Psoas muscle (tissue), 8 donors: ENCODE measurements around the gene SYMPK. TPM values are rescaled to one million over a fixed set of nuclear protein-coding genes. Genes with fewer than 3 reads are reported as not detected.

Experiments used
- ATAC-seq, 4 donors: fragments of 200-7000 bp; cut with Tn5 transposase; one replicate each; pipeline ENCODE4 v1.9.1; 2020; ENCODE audit warnings: moderate library complexity in 3 of 4, mild to moderate bottlenecking in 2 of 4
- DNase-seq, 2 donors: peaks; one replicate each; pipeline ENCODE4 v3.0.0-alpha.2; 2020
- H3K27ac ChIP-seq: fragments of 200-600 bp; one replicate; pipeline ENCODE4 v1.8.0; 2022
- H3K27me3 ChIP-seq, 3 donors: fragments of 200-600 bp in 1 of 3; one replicate each; pipeline versions ENCODE4 v1.6.1 to v1.8.0; 2013 to 2022; ENCODE audit warnings: low read length in 2 of 3, mild to moderate bottlenecking in 2 of 3, moderate library complexity in 1 of 3; ENCODE audit not compliant: insufficient read depth in 3 of 3
- H3K36me3 ChIP-seq, 2 donors: fragments of 200-600 bp in 1 of 2; one replicate each; pipeline versions ENCODE4 v1.6.1 to v1.8.0; 2013 to 2022; ENCODE audit warnings: low read depth in 1 of 2, mild to moderate bottlenecking in 1 of 2, moderate library complexity in 1 of 2; ENCODE audit not compliant: insufficient read depth in 1 of 2
- H3K4me1 ChIP-seq: fragments of 200-600 bp; one replicate; pipeline ENCODE4 v1.8.0; 2022
- H3K4me3 ChIP-seq: fragments of 200-600 bp; one replicate; pipeline ENCODE4 v1.8.0; 2022; ENCODE audit warnings: mild to moderate bottlenecking
- H3K9me3 ChIP-seq: fragments of 200-600 bp; one replicate; pipeline ENCODE4 v1.8.0; 2022
- CTCF ChIP-seq: fragments of 200-600 bp; IDR thresholded peaks from one replicate; pipeline ENCODE4 v1.8.0; 2022; ENCODE audit warnings: antibody characterized with exemption
- WGBS, 3 donors: extraction: QIAGEN DNeasy Blood & Tissue Kit; methylation state at CpG; one replicate each; pipeline versions ENCODE4 v1.1.6 to v1.1.7; 2013; 5-methylcytosine and 5-hydroxymethylcytosine counted together
- intact Hi-C, 2 donors: fragments of 100-400 bp; cut with DNase I; formaldehyde crosslinking; loops; one replicate each; pipeline versions ENCODE4 v1.11.0 to v1.14.2; 2022
- polyA plus RNA-seq, 3 donors: library from polyadenylated mRNA; stranded (reverse); fragments of 200-250 nt; gene quantifications; one replicate each; pipeline ENCODE4 v1.2.3, GENCODE V29; 2013
- total RNA-seq, 4 donors: library from RNA; stranded (reverse); fragmentation: NEBNext Ultra II Directional in 2 of 4; extraction: Animal tissue kit (Norgen Biotek cat#: 25700) in 2 of 4; gene quantifications; one replicate each; pipeline versions ENCODE4 v1.2.1 to v1.2.4, GENCODE V29; 2021 to 2023
- donor health status: healthy with polysubstance abuse.
- donor health status: DM: no; HTN: no; CAD: no; lungs with moderate emphysema.
- donor health status: Bipolar disorder and iron deficiency.
- donor health status: healthy.
- donor health status: DM: yes; HTN: yes; CAD: no.
- donor health status: DM: no; HTN: no; CAD: no.
- donor health status: DM: no; HTN: no; CAD: no.
- donor health status: DM: yes; HTN: yes; CAD: no.

SYMPK gene
- total and polyA plus RNA-seq, 7 donors, result 27.6 to 80.3 (median 47.6) TPM

DNA sequence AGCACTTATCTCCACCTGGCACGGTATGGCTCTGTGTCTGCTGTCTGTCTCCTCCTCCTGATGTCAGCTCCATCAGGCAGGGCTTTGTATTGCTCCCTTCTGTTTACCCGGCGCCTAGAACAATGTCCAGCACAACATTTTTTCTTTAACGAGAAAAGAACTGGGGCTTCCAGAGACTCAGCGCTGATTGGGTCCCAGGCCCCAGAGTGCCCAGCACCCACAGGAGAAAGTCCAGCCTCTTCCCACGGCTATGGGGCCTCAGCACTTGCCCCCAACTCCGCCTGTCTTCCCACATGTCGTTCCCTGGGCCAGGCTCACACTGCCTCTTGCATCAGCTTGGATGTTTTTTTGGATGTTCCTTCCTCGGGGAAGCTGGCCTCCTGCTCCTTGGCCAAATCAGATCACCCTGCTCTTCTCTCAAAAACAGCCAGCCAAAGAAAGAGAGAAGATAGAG, 32.6 kb upstream of the SYMPK start:
- intact Hi-C loops, result no loop called here
- Histone ChIP-seq H3K36me3 (peaks cover 2 to 62% of the 10 kb centered on the region in 2 donors), H3K4me3 (no peak overlapping the region), H3K9me3 (no peaks in the 10 kb centered on the region), H3K27ac (no peak overlapping the region), H3K27me3 (no peaks in the 10 kb centered on the region), H3K4me1 (peaks cover 3% of the 10 kb centered on the region)
- 81 to 83% (median 82%) methylated on average over 9 of the region's 9 CpGs for WGBS, 3 donors
- no peak for DNase-seq
- peak in 1 of 4 donors; percentile 26 for ATAC-seq
- no peak for TF ChIP-seq CTCF

DNA sequence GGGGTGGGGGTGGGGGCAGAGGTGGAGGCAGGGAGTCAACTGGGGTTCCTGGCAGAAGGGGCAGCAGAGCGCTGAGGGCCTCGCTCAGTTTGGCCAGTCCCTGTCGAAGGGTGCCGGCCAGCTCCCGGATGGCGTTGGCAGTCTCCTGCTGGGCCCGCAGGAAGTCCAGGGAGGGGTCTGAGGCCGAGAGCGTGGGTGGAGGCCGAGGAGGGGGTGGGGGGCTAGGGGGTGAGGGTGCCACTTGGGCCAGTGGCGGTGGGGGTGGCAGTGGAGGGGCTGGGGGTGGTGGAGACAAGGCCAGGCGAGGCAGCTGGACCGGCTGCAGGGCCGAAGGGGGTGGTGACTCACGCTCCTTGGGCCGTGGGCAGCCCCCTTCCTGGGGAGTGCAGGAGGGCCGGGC, 27.9 kb upstream of the SYMPK start:
- ATAC-seq (no peak), DNase-seq (no peak)
- Histone ChIP-seq H3K4me1 (no peaks in the 10 kb centered on the region), H3K36me3 (peaks cover 2 to 36% of the 10 kb centered on the region in 2 donors), H3K27me3 (no peaks in the 10 kb centered on the region), H3K9me3 (no peaks in the 10 kb centered on the region), H3K27ac (no peak overlapping the region), H3K4me3 (no peak overlapping the region)
- WGBS, 3 donors, result 84 to 87% (median 87%) methylated on average over 10 to 17 of the region's 17 CpGs
- intact Hi-C loops, result no loop called here
- TF ChIP-seq CTCF, result no peak

DNA sequence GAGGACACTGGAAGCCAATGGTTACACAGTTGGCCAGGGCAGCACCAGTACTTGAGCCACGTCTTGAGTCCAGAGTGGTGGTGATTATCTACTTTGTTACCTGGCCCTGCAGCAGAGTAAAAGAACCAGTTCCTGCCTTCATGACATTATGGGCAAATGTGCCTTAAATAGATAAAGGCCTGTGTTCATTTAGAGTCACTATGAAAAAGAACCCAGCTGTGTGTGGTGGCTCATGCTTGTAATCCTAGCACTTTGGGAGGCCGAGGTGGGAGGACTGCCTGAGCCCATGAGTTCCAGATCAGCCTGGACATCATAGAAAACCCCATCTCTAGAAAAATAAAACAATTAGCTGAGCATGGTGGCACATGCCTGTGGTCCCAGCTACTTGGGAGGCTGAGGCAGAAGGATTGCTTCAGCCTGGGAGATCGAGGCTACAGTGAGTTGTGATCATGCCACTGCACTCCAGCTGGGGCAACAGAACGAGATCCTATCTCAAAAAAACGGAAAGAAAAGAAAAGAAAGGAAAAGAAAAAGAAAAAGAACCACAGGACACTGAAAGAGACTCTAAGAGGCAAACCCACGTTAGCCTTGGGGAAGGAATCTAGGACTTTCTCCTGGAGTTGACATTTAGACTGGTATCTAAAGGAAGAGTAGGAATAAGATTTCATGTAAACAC, 26.4 kb upstream of the SYMPK start:
- TF ChIP-seq CTCF, result no peak
- H3K27me3 ChIP-seq, result no peaks in the 10 kb centered on the region
- H3K36me3 ChIP-seq, result peaks cover under 1 to 25% of the 10 kb centered on the region in 2 donors
- DNase-seq (no peak), ATAC-seq (no peak)
- intact Hi-C loops, result loop anchor here in 1 of 2 donors (5.0 kb wide), 1 partner anchor 108 kb away; the partner anchor contains the start of gene CCDC61
- H3K9me3 ChIP-seq, result no peaks in the 10 kb centered on the region
- 62 to 76% (median 68%) methylated on average over 6 of the region's 6 CpGs for WGBS, 3 donors
- no peak overlapping the region for H3K27ac ChIP-seq
- H3K4me1 ChIP-seq, result peaks cover 8% of the 10 kb centered on the region
- H3K4me3 ChIP-seq, result no peak overlapping the region

GRCh38 chr19:45887200-45887710, 24.3 kb upstream of the SYMPK start:
- Histone ChIP-seq H3K4me3 (peak overlapping the region; percentile 87), H3K9me3 (no peaks in the 10 kb centered on the region), H3K27ac (peak overlapping the region; percentile 86), H3K27me3 (no peaks in the 10 kb centered on the region), H3K36me3 (peaks cover 0 to 30% of the 10 kb centered on the region in 2 donors), H3K4me1 (peaks cover 29% of the 10 kb centered on the region)
- 35 to 41% (median 40%) methylated on average over 10 of the region's 10 CpGs for WGBS, 3 donors
- TF ChIP-seq CTCF, result no peak
- intact Hi-C loops, result loop anchor here in 1 of 2 donors (5.0 kb wide), 1 partner anchor 110 kb away; the partner anchor contains the start of gene CCDC61
- ATAC-seq (peak in 1 of 4 donors; percentile 0), DNase-seq (no peak)
